Vagina (tissue), 2 donors: ENCODE data around the gene DNAAF3. TPM values are rescaled to one million over a fixed set of nuclear protein-coding genes. Genes with fewer than 3 reads are reported as not detected.

Experiments used
- DNase-seq, 2 donors: peaks; one replicate each; pipeline ENCODE4 v3.0.0-alpha.2; 2017; ENCODE audit errors: extremely low spot score in 2 of 2
- H3K27ac ChIP-seq: fragments of 200-600 bp; sonication (generic); one replicate; pipeline ENCODE4 v1.5.1; 2019
- H3K27me3 ChIP-seq: fragments of 200-600 bp; sonication (generic); one replicate; pipeline ENCODE4 v1.5.1; 2019
- H3K36me3 ChIP-seq, 2 donors: fragments of 200-600 bp; sonication (generic); one replicate each; pipeline ENCODE4 v1.5.1; 2017 to 2019
- H3K4me1 ChIP-seq: fragments of 200-600 bp; sonication (generic); one replicate; pipeline ENCODE4 v1.5.1; 2019
- H3K4me3 ChIP-seq, 2 donors: fragments of 200-600 bp; sonication (generic); 1 replicate in 1 of 2; 2 replicates in 1 of 2; pipeline ENCODE4 v1.5.1; 2016 to 2019
- H3K9me3 ChIP-seq: fragments of 200-600 bp; sonication (generic); one replicate; pipeline ENCODE4 v1.5.1; 2019
- CTCF ChIP-seq, 3 experiments: fragments of 450-650 bp in 2 of 3; fragments of 200-600 bp in 1 of 3; sonication (generic) in 1 of 3; IDR thresholded peaks; one replicate each; pipeline ENCODE4 v1.5.1; 2017 to 2019; ENCODE audit warnings: antibody characterized with exemption in 3 of 3, mild to moderate bottlenecking in 2 of 3, moderate library complexity in 2 of 3
- POLR2A ChIP-seq, 2 donors: fragments of 450-650 bp; IDR thresholded peaks; one replicate each; pipeline ENCODE4 v1.6.1; 2017; ENCODE audit warnings: antibody characterized with exemption in 2 of 2, mild to moderate bottlenecking in 2 of 2, moderate library complexity in 2 of 2
- POLR2AphosphoS5 ChIP-seq, 2 donors: sonication (generic); formaldehyde crosslinking; IDR thresholded peaks; one replicate each; pipeline ENCODE4 v1.9.0; 2017; ENCODE audit warnings: antibody characterized with exemption in 2 of 2, mild to moderate bottlenecking in 2 of 2, low read depth in 1 of 2; ENCODE audit not compliant: insufficient read depth in 1 of 2
- intact Hi-C: fragments of 100-400 bp; cut with DNase I; formaldehyde crosslinking; loops from one replicate; pipeline ENCODE4 v1.15.1; 2023
- total RNA-seq: library from RNA; depleted of rRNA; stranded (reverse); fragments of >200 nt; gene quantifications from one replicate; pipeline ENCODE4 v1.2.3, GENCODE V29; 2016

DNAAF3 gene
- total RNA-seq, 1 donor from 2014 or later, result 5.6 TPM

- Histone ChIP-seq H3K4me1 (peaks cover 22% of the 10 kb centered on the region), H3K36me3 (no peaks in the 10 kb centered on the region), H3K27me3 (peaks cover 9% of the 10 kb centered on the region), H3K4me3 (no peak overlapping the region), H3K9me3 (no peaks in the 10 kb centered on the region), H3K27ac (no peak overlapping the region)
- TF ChIP-seq POLR2AphosphoS5 (IDR thresholded peaks at IDR 0.05; ENCODE audit: insufficient read depth in 1 of 2, low read depth in 1 of 2), result no peak
- TF ChIP-seq CTCF (IDR thresholded peaks at IDR 0.05), result no peak
- TF ChIP-seq POLR2A (IDR thresholded peaks at IDR 0.05), result no peak
- intact Hi-C loops, result no loop called here
- no peak for DNase-seq
Observed at GRCh38 chr19:55171440-55171839, 5.0 kb upstream of the DNAAF3 start.

GRCh38 chr19:55169136-55169535 is 2.7 kb upstream of the DNAAF3 start:
- Histone ChIP-seq H3K4me3 (no peak overlapping the region), H3K27me3 (peaks cover 9% of the 10 kb centered on the region), H3K36me3 (no peaks in the 10 kb centered on the region), H3K27ac (no peak overlapping the region), H3K4me1 (peaks cover 21% of the 10 kb centered on the region), H3K9me3 (no peaks in the 10 kb centered on the region)
- DNase-seq, result no peak
- intact Hi-C loops, result no loop called here
- TF ChIP-seq POLR2A (IDR thresholded peaks at IDR 0.05) (no peak), POLR2AphosphoS5 (IDR thresholded peaks at IDR 0.05; ENCODE audit: insufficient read depth in 1 of 2, low read depth in 1 of 2) (no peak), CTCF (IDR thresholded peaks at IDR 0.05) (no peak)

- no peaks in the 10 kb centered on the region for H3K27me3 ChIP-seq
- H3K4me3 ChIP-seq, result peak overlapping the region; percentile 30 to 36
- intact Hi-C loops, result no loop called here
- no peak overlapping the region for H3K27ac ChIP-seq
- DNase-seq, result no peak
- H3K36me3 ChIP-seq, result no peaks in the 10 kb centered on the region
- peaks cover 8% of the 10 kb centered on the region for H3K4me1 ChIP-seq
- no peaks in the 10 kb centered on the region for H3K9me3 ChIP-seq
- TF ChIP-seq CTCF (IDR thresholded peaks at IDR 0.05) (no peak), POLR2AphosphoS5 (IDR thresholded peaks at IDR 0.05; ENCODE audit: insufficient read depth in 1 of 2, low read depth in 1 of 2) (peak in 1 of 2 donors; percentile 11), POLR2A (IDR thresholded peaks at IDR 0.05) (no peak)
Observed at GRCh38 chr19:55165952-55166529, 372 bp downstream of the DNAAF3 start.

GRCh38 chr19:55161571-55162322 is 4.7 kb downstream of the DNAAF3 start:
- Histone ChIP-seq H3K4me1 (peaks cover 25% of the 10 kb centered on the region), H3K4me3 (no peak overlapping the region), H3K9me3 (no peaks in the 10 kb centered on the region), H3K27ac (no peak overlapping the region), H3K27me3 (no peaks in the 10 kb centered on the region), H3K36me3 (no peaks in the 10 kb centered on the region)
- no peak for DNase-seq
- intact Hi-C loops, result no loop called here
- no peak for TF ChIP-seq CTCF (IDR thresholded peaks at IDR 0.05)
- no peak for TF ChIP-seq POLR2A (IDR thresholded peaks at IDR 0.05)
- no peak for TF ChIP-seq POLR2AphosphoS5 (IDR thresholded peaks at IDR 0.05; ENCODE audit: insufficient read depth in 1 of 2, low read depth in 1 of 2)

- intact Hi-C loops, result no loop called here
- no peaks in the 10 kb centered on the region for H3K27me3 ChIP-seq
- TF ChIP-seq CTCF (IDR thresholded peaks at IDR 0.05) (no peak), POLR2A (IDR thresholded peaks at IDR 0.05) (no peak), POLR2AphosphoS5 (IDR thresholded peaks at IDR 0.05; ENCODE audit: insufficient read depth in 1 of 2, low read depth in 1 of 2) (no peak)
Observed at GRCh38 chr19:55160986-55161365, 5.4 kb downstream of the DNAAF3 start.

More at GRCh38 chr19:55160986-55161365, 5.4 kb downstream of the DNAAF3 start:
- peaks cover 26% of the 10 kb centered on the region for H3K4me1 ChIP-seq
- H3K4me3 ChIP-seq, result no peak overlapping the region
- no peak for DNase-seq
- no peaks in the 10 kb centered on the region for H3K36me3 ChIP-seq
- no peaks in the 10 kb centered on the region for H3K9me3 ChIP-seq
- H3K27ac ChIP-seq, result no peak overlapping the region
